ENCODE data around the gene SYCP2L. TPM values are rescaled to one million over a fixed set of nuclear protein-coding genes. Genes with fewer than 3 reads are reported as not detected.

Gene SYCP2L
- total and polyA plus RNA-seq, 2 donors (not counting 3 experiments of a cell fraction or from before 2014, with no cell fraction given): not detected

- Histone ChIP-seq H3K36me3 (ENCODE audit: control insufficient read depth in 2 of 2, extremely low read depth in 1 of 2, insufficient read depth in 2 of 2, low read length in 2 of 2) (no peaks in the 10 kb centered on the region), H3K9ac (replicated peaks; ENCODE audit: extremely low read depth, insufficient read depth, low read length) (no peak overlapping the region), H3K27me3 (ENCODE audit: control insufficient read depth in 2 of 2, insufficient read depth in 2 of 2, low read length in 2 of 2) (peaks cover 0 to 2% of the 10 kb centered on the region in 2 experiments), H3K9me1 (replicated peaks; ENCODE audit: control insufficient read depth, extremely low read depth, insufficient read depth, low read length) (no peaks in the 10 kb centered on the region), H3K27ac (ENCODE audit: insufficient read depth, low read depth, low read length) (no peak overlapping the region), H2AFZ (ENCODE audit: low read depth, low read length) (no peak overlapping the region), H3K4me1 (ENCODE audit: control insufficient read depth, extremely low read depth, insufficient read depth, low read length) (no peaks in the 10 kb centered on the region), H3K79me2 (ENCODE audit: control insufficient read depth, insufficient read depth, low read length) (no peaks in the 10 kb centered on the region), H3K4me3 (replicated peaks in 1 of 3; ENCODE audit: insufficient read depth in 1 of 3, low read depth in 1 of 3, low read length in 3 of 3) (no peak overlapping the region), H3K9me3 (replicated peaks; ENCODE audit: control insufficient read depth, insufficient read depth, low read length) (no peaks in the 10 kb centered on the region), H4K20me1 (replicated peaks; ENCODE audit: control insufficient read depth, extremely low read depth, insufficient read depth, low read length) (no peaks in the 10 kb centered on the region), H3K4me2 (ENCODE audit: insufficient read depth, low read length) (no peak overlapping the region)
- POLR2A ChIA-PET: no interaction called here
- dilution Hi-C loops (cut with MboI; ENCODE audit: extremely low pct_ligation_motif_present, low sequenced_read_pairs): no loop called here
- intact Hi-C loops (cut with micrococcal nuclease): no loop called here
- CTCF ChIA-PET: no interaction called here
- no peak for DNase-seq (ENCODE audit: low read depth, low spot score)
- FAIRE-seq: no peak
- no TSS peak for BruUV-seq (replicated peaks)
- TF ChIP-seq EZH2 (IDR thresholded peaks at IDR 0.05; ENCODE audit: borderline replicate concordance, low read depth, low read length, severe bottlenecking) (no peak), FOS (IDR thresholded peaks at IDR 0.05; ENCODE audit: borderline replicate concordance, insufficient read depth, low read length) (no peak), MAX (IDR thresholded peaks at IDR 0.05; ENCODE audit: insufficient read depth, insufficient read length) (no peak), POLR2AphosphoS5 (IDR thresholded peaks at IDR 0.05; ENCODE audit: insufficient read depth, low read depth, low read length) (no peak), POLR2A (IDR thresholded peaks at IDR 0.05; ENCODE audit: low read depth, low read length) (no peak), MYC (IDR thresholded peaks at IDR 0.05; ENCODE audit: low read depth, low read length) (no peak), GATA2 (IDR thresholded peaks at IDR 0.05; ENCODE audit: insufficient read depth, insufficient read length, low read depth, low read length) (no peak), JUN (IDR thresholded peaks at IDR 0.05; ENCODE audit: borderline replicate concordance, insufficient read depth, insufficient read length, low read depth) (no peak)
- TF ChIP-seq, protein P1, sequence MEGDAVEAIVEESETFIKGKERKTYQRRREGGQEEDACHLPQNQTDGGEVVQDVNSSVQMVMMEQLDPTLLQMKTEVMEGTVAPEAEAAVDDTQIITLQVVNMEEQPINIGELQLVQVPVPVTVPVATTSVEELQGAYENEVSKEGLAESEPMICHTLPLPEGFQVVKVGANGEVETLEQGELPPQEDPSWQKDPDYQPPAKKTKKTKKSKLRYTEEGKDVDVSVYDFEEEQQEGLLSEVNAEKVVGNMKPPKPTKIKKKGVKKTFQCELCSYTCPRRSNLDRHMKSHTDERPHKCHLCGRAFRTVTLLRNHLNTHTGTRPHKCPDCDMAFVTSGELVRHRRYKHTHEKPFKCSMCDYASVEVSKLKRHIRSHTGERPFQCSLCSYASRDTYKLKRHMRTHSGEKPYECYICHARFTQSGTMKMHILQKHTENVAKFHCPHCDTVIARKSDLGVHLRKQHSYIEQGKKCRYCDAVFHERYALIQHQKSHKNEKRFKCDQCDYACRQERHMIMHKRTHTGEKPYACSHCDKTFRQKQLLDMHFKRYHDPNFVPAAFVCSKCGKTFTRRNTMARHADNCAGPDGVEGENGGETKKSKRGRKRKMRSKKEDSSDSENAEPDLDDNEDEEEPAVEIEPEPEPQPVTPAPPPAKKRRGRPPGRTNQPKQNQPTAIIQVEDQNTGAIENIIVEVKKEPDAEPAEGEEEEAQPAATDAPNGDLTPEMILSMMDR (IDR thresholded peaks at IDR 0.05; ENCODE audit: extremely low read depth in 1 of 2, insufficient read depth in 1 of 2, low read depth in 1 of 2, low read length in 2 of 2): no peak
Observed at GRCh38 chr6:10873374-10873773, 13.5 kb upstream of the SYCP2L start.
